Nephron progenitor cell (in vitro differentiated cells): ENCODE data around the gene SSMEM1.
A peak's percentile ranks its signal among the peaks of the same experiment; 100 is the strongest.
"Not testable (repeated sequence)": the region's sequence is repeated elsewhere in the genome, so short reads cannot be mapped to it uniquely, and the experiment has no call there.

Experiments
- DNase-seq: peaks from one replicate; pipeline ENCODE4 v3.0.0; 2021
- H3K27ac Mint-ChIP-seq: 2 replicates; pipeline ENCODE4 v1.8.0; 2021; ENCODE audit warnings: mild to moderate bottlenecking, moderate library complexity, mixed read lengths
- H3K27me3 Mint-ChIP-seq: 2 replicates; pipeline ENCODE4 v1.8.0; 2021; ENCODE audit warnings: mild to moderate bottlenecking, low read depth, mixed read lengths; ENCODE audit not compliant: poor library complexity
- H3K36me3 Mint-ChIP-seq: 2 replicates; pipeline ENCODE4 v1.8.0; 2021; ENCODE audit warnings: low read depth, mixed read lengths
- H3K4me1 Mint-ChIP-seq: 2 replicates; pipeline ENCODE4 v1.8.0; 2021; ENCODE audit warnings: mixed read lengths
- H3K4me3 Mint-ChIP-seq: 2 replicates; pipeline ENCODE4 v1.8.0; 2021; ENCODE audit warnings: mild to moderate bottlenecking, moderate library complexity, mixed read lengths
- H3K9me3 Mint-ChIP-seq: 2 replicates; pipeline ENCODE4 v1.8.0; 2021; ENCODE audit warnings: mild to moderate bottlenecking, moderate library complexity, mixed read lengths
- CTCF ChIP-seq: fragments of 200-600 bp; sonication (generic); IDR thresholded peaks from 2 replicates; pipeline ENCODE4 v1.5.0; 2021; ENCODE audit warnings: antibody characterized with exemption

The SSMEM1 gene

DNA sequence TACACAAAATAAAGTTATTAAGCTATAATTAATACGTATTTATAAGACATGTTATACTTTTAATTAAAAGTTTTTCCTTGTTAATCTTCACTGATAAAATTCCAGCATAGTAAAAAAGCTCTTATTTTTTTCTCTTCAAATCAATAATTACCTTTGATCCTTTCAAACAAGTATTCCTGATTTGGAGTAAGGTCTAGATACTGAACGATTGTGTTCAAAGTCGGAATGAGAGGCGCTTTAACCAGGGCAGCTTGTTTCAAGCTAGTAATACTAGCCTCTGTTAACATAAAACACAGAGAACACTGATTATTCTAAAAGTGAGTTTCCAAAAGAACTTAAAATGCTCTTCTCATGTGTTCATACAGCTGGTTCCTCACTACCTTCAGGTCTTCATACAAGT lies 29.4 kb upstream of the SSMEM1 start:
- Mint-ChIP-seq H3K4me1 (no peaks in the 10 kb centered on the region), H3K27me3 (no peaks in the 10 kb centered on the region), H3K27ac (peak overlapping the region; percentile 78), H3K36me3 (peaks cover 83% of the 10 kb centered on the region), H3K4me3 (no peak overlapping the region), H3K9me3 (no peaks in the 10 kb centered on the region)
- no peak for DNase-seq
- TF ChIP-seq CTCF, result no peak

DNA sequence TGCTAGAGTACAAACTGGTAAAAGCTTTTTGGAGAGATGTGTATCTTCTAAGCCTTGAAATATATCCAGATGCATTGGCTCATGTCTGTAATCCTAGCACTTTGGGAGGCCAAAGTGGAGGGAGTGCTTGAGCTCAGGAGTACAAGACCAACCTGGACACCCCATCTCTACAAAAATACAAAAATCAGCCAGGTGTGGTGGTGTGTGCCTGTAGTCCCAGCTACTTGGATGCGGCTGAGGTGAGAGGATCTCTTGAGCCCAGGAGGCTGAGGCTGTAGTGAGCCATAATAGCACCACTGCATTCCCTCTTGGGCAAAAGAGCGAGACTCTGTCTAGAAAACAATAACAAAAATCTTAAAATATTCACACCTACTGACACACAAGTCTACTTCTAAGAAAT lies 28.0 kb upstream of the SSMEM1 start:
- DNase-seq, result no peak
- Mint-ChIP-seq H3K36me3 (peaks cover 83% of the 10 kb centered on the region), H3K4me3 (no peak overlapping the region), H3K4me1 (no peaks in the 10 kb centered on the region), H3K9me3 (no peaks in the 10 kb centered on the region), H3K27me3 (no peaks in the 10 kb centered on the region), H3K27ac (no peak overlapping the region)
- TF ChIP-seq CTCF, result no peak

DNA sequence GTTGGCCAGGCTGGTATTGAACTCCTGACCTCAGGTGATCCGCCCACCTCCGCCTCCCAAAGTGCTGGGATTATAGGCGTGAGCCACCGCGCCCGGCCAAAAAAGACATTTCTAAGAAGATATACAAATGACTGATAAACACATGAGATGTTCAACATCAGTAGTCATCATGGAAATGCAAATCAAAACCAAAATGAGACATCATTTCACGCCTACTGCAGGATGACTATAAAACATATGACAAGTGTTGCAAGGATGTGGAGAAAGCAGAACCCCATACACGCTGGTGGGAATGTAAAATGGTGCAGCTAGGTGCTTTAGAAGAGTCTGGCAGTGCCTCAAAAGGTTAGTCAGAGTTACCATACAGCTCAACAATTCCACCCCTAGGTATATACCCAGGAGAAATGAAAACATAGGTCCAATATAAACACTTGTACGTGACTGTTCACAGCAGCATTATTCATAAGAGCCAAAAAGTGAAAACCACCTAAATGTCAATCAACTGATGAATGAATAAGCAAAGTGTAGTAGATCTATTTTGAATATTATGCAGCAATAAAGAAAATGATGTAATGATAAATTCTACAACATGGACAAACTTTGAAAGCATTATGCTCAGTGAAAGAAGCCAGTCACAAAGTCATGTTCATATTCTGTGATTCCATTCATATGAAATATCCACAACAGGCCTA lies 26.9 kb upstream of the SSMEM1 start:
- Mint-ChIP-seq H3K27ac (peak overlapping the region; percentile 10), H3K4me3 (no peak overlapping the region), H3K36me3 (peaks cover 81% of the 10 kb centered on the region), H3K4me1 (no peaks in the 10 kb centered on the region), H3K9me3 (no peaks in the 10 kb centered on the region), H3K27me3 (no peaks in the 10 kb centered on the region)
- no peak for DNase-seq
- no peak for TF ChIP-seq CTCF

- DNase-seq, result no peak
- no peaks in the 10 kb centered on the region for H3K9me3 Mint-ChIP-seq
- H3K27me3 Mint-ChIP-seq, result no peaks in the 10 kb centered on the region
- no peaks in the 10 kb centered on the region for H3K4me1 Mint-ChIP-seq
- H3K36me3 Mint-ChIP-seq, result peaks cover 81% of the 10 kb centered on the region
- H3K4me3 Mint-ChIP-seq, result no peak overlapping the region
- no peak for TF ChIP-seq CTCF
- H3K27ac Mint-ChIP-seq, result no peak overlapping the region
Observed at GRCh38 chr7:130181263-130181605, 26.4 kb upstream of the SSMEM1 start.

GRCh38 chr7:130182990-130183389 lies 24.7 kb upstream of the SSMEM1 start:
- H3K9me3 Mint-ChIP-seq, result no peaks in the 10 kb centered on the region
- no peak overlapping the region for H3K27ac Mint-ChIP-seq
- H3K4me1 Mint-ChIP-seq, result no peaks in the 10 kb centered on the region
- no peak overlapping the region for H3K4me3 Mint-ChIP-seq
- no peak for DNase-seq
- TF ChIP-seq CTCF, result no peak
- H3K27me3 Mint-ChIP-seq, result no peaks in the 10 kb centered on the region
- H3K36me3 Mint-ChIP-seq, result peaks cover 81% of the 10 kb centered on the region

GRCh38 chr7:130184349-130184748 lies 23.3 kb upstream of the SSMEM1 start:
- not testable (repeated sequence) for H3K4me3 Mint-ChIP-seq, H3K27ac Mint-ChIP-seq

More at GRCh38 chr7:130184349-130184748, 23.3 kb upstream of the SSMEM1 start:
- H3K9me3 Mint-ChIP-seq, DNase-seq, H3K27me3 Mint-ChIP-seq, H3K4me1 Mint-ChIP-seq: not testable (repeated sequence)
- peaks cover 83% of the 10 kb centered on the region for H3K36me3 Mint-ChIP-seq
